Right lobe of liver (tissue), 4 donors: ENCODE measurements around the gene C4orf51.

Source experiments
- POLR2A ChIP-seq: fragments of 450-650 bp; IDR thresholded peaks from one replicate; pipeline ENCODE4 v1.6.1; 2017; ENCODE audit warnings: antibody characterized with exemption, mild to moderate bottlenecking
- TF ChIP-seq, protein P1 (sequence below), 4 donors: fragments of 200-600 bp in 3 of 4; fragments of 450-650 bp in 1 of 4; IDR thresholded peaks; one replicate each; pipeline versions ENCODE4 v1.5.1 to v1.8.0; 2016 to 2022; ENCODE audit warnings: antibody characterized with exemption in 4 of 4, mild to moderate bottlenecking in 2 of 4
- donor health status: DM: no; HTN: no; CAD: no.
- donor health status: DM: no; HTN: no; CAD: no.
- donor health status: DM: no; HTN: yes; CAD: no.

DNA sequence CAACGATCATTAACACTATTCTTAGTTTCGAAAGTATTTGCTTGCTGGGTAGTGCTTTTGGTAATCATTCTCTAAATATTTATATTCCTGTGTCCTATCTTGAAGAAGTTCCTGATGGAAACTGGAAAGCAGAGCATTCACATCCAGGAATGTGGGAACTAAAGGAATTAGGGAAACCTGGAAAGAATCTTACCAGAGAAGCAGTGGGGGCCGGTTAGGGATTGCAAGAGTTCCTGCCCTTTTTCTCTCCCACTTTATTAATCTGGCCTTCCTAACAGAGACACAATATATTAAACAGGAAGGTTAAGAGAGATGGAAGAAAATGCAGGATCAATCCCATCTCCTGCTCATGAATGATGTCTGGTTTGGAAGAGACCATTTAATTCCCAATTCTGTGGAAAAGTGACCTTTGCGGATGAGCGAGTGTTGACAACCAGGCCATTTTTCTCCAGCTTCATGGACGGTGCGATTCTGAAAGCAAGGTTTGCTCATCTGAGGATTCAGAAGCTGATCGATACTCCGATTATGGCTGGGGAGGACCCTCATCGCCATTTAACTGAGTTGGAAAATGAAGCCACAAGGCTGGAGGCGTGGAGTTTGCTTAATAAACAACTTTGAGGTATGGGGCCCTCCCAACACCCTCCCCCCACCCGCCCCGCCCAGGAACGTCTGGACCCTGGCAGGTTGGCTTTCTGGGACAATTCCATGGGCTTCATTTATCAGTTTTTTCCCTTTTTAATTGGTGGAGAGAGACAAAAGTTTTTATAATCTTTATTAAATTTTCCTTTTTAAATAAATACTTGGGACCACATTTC is 52.3 kb downstream of the C4orf51 start:
- TF ChIP-seq, protein P1, sequence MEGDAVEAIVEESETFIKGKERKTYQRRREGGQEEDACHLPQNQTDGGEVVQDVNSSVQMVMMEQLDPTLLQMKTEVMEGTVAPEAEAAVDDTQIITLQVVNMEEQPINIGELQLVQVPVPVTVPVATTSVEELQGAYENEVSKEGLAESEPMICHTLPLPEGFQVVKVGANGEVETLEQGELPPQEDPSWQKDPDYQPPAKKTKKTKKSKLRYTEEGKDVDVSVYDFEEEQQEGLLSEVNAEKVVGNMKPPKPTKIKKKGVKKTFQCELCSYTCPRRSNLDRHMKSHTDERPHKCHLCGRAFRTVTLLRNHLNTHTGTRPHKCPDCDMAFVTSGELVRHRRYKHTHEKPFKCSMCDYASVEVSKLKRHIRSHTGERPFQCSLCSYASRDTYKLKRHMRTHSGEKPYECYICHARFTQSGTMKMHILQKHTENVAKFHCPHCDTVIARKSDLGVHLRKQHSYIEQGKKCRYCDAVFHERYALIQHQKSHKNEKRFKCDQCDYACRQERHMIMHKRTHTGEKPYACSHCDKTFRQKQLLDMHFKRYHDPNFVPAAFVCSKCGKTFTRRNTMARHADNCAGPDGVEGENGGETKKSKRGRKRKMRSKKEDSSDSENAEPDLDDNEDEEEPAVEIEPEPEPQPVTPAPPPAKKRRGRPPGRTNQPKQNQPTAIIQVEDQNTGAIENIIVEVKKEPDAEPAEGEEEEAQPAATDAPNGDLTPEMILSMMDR (IDR thresholded peaks at IDR 0.05), result no peak
- TF ChIP-seq POLR2A, result no peak
